ENCODE measurements around the gene MOCS3.

The MOCS3 gene, protein sequence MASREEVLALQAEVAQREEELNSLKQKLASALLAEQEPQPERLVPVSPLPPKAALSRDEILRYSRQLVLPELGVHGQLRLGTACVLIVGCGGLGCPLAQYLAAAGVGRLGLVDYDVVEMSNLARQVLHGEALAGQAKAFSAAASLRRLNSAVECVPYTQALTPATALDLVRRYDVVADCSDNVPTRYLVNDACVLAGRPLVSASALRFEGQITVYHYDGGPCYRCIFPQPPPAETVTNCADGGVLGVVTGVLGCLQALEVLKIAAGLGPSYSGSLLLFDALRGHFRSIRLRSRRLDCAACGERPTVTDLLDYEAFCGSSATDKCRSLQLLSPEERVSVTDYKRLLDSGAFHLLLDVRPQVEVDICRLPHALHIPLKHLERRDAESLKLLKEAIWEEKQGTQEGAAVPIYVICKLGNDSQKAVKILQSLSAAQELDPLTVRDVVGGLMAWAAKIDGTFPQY

DNA sequence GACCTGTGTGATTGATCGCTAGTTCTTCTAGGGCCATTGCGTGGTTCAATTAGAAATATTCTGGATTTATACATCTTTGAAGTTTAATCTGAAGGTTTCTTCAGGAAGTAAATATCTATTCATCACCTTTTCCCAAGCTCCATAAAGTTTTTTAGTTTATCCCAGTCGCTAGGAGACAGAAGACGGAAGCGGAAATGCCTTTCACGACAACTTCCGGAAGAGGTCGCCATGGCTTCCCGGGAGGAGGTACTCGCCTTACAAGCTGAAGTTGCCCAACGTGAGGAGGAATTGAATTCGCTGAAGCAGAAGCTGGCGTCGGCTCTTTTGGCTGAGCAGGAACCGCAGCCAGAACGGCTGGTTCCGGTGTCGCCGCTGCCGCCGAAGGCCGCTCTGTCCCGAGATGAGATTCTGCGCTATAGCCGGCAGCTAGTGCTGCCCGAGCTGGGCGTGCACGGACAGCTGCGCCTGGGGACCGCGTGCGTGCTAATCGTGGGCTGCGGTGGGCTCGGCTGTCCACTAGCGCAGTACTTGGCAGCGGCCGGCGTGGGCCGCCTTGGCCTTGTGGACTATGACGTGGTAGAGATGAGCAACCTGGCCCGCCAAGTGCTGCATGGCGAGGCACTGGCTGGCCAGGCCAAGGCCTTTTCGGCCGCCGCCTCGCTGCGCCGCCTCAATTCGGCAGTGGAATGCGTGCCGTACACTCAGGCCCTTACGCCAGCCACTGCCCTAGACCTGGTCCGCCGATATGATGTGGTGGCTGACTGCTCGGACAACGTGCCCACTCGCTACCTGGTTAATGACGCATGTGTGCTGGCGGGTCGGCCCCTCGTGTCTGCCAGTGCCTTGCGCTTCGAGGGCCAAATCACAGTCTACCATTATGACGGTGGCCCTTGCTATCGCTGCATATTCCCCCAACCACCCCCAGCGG is at the start of gene MOCS3:
Gene MOCS3, plus strand, starts transcription at position 204 of the 928 bp plus-strand sequence. Its CDS starts 25 bp downstream, at position 229.
- DNase-seq = peak; percentile 66

GRCh38 chr20:50909413-50909812 is 49.2 kb upstream of the MOCS3 start:
- DNase-seq = no peak

DNA sequence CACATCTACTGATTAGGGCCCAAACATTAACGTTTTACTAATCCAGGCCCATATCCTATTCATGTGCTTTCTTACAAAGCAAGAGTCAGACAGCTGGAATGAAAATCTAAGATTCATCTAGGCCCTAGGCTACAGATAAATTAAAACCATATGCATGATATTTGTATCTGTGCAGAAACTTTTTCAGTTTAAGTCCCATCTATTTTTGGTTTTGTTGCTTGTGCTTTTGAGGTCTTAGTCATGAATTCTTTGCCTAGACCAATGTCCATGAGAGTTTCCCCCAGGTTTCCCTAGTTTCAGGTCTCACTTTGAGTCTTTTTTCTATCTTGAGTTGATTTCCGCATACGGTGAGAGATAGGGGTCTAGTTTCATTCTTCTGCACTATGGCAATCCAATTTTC is 47.6 kb upstream of the MOCS3 start:
- no peak for DNase-seq

GRCh38 chr20:50911716-50912115 is 46.9 kb upstream of the MOCS3 start:
- no peak for DNase-seq

DNA sequence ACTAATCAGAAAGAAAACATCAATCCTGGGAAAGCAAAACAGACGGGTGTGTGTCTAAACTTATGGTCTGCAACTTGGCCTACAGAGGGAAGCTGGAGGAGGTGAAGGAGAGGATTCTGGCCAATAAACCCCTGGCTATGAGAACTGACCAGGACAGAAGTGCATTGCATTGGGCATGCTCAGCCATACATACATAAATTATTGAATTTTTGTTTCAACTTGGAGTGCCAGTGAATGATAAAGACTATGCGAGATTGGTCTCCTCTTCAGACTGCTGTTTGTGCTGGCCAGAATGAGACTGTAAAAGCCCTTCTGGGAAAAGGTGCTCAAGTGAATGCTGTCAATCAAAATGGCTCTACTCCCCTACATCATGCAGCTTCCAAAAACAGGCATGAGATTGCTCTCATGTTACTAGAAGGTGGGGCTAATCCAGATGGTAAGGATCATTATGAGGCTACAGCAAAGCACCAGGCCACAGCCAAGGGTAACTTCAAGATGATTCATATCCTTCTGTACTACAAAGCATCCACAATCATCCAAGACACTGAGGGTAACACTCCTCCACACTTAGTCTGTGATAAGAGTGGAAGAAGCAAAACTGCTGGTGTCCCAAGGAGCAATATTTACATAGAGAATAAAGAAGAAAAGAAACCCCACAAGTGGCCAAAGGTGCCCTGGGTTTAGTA is 44.8 kb upstream of the MOCS3 start:
- DNase-seq = no peak

DNA sequence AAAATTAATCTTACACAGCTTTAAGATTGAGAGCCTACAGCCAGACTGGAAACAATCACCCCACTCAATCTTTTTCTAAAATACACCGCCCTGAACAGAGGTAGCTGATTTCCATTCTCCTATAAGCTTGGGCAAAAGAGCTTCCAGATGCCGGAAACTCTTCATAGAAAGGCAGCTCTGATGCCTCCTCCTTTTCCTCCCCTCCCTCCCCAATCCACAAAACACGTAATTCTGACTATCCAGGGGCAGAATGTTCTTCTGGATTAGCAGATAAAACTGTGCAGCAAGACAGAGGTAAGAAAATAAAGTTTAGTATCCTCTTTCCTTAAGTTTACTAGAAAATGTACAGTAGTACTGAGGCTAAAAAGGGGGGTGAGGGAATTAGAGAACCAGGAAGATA is 43.2 kb upstream of the MOCS3 start:
- peak; percentile 26 for DNase-seq

DNA sequence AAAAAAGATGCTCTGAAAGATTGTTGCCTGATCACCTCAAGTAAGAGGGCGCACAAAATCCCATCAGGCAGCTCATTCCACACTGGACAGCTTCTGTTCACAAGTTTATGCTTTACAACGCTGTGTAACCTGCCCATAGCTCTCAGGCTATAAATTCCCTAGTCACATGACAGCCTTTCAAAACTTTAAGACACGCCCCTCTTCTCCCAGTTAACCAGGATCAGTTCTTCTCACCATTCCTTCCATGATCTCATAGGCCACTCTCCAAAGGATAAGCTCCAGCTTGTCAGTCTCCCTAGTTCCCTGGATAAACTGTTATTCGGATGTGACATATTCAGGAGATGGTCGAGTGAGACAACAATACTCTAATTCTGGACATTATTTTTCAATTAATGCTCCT is 42.4 kb upstream of the MOCS3 start:
- no peak for DNase-seq

DNA sequence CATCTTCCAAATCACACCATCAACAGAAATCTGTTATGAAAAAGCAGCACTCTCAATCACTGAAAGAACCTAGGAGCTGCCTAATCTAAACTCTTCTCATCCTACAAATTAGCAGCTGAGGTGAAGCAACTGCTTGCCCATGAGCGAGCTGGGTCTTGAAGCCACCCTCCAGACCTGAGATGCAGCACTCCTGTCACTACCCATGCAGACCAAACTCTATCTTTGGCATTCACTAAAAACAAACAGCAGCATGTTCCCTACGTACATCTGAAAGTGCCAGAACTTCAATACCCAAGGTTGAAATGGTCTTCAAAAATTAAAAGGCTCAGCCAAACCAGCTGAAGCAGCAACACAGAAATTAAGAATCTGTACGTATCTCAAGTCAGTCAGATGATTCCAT is 41.7 kb upstream of the MOCS3 start:
- DNase-seq = no peak

- no peak for DNase-seq
Measured at GRCh38 chr20:50918403-50918802, 40.2 kb upstream of the MOCS3 start.

GRCh38 chr20:50919567-50919966 is 39.1 kb upstream of the MOCS3 start:
- no peak for DNase-seq

DNA sequence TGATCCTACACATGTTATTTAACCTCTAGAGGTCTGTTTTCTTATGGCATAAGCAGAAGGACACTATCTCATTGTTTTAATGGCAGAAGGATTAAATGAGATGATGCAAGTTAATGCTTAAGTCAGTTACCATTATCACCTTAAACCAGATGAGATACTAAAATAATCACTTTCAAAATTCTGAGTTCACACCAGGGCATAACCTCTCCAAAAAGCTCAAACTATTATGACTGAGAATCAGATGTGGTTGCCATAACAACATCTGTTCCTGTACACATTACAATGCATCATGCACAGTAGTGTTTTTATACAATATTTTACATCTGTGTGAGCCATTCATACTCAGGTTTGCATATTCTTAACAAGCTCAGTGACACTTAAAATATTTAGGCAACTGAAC is 37.6 kb upstream of the MOCS3 start:
- no peak for DNase-seq

DNA sequence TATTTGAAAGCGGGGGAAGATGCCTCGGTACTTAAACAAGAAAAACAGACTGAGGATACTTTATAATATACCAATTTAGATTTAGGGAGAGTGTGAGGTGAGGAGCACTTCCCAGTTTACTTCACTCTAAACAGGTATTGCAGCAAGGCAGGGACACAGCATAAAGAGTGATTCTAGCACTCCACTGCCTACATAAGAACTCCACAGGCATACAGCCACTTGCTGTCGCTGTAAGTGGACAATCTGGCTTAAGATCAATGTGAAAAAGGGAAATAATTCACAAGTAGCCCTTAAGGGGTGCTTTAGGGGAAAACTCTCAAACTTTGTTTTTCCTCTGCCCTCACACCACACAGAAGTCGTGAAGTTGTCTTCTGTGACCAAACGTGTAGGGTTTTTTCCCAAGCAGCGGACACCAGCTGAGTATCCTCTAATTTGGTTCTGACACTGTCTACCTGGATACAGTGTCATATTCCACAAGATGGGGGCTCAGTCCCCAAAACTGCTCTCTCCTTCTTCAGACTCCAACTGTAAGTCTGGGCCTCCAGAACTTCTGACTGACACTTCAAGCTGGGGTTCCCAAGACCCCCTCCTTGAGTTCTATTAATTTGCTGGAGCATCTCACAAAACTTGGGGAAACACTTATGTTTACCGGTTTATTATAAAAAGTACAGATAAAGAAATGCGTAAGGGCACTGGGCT is 36.7 kb upstream of the MOCS3 start:
- DNase-seq = no peak

GRCh38 chr20:50924261-50924920 is 34.2 kb upstream of the MOCS3 start:
- no peak for DNase-seq

- DNase-seq = no peak
Measured at GRCh38 chr20:50926530-50926929, 32.1 kb upstream of the MOCS3 start.

DNA sequence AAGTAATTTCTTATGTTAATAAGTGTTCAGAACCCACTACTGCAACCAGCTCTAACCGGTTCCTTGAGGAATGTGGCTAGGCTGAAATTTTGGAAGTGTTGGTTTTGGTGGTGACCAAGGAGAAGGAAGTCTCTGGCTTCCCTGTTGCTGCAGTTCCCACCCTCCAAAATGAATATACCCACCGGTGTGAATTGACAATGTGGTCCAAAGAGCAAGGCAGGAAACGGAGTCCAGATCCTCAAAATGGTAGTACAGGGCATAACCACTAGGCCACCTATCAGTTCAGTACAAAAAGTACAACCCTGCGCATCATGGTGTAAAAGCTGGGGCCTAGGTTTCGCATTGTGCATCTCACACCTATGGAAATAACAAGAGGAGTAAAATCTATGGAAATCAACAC is 30.1 kb upstream of the MOCS3 start:
- no peak for DNase-seq

DNA sequence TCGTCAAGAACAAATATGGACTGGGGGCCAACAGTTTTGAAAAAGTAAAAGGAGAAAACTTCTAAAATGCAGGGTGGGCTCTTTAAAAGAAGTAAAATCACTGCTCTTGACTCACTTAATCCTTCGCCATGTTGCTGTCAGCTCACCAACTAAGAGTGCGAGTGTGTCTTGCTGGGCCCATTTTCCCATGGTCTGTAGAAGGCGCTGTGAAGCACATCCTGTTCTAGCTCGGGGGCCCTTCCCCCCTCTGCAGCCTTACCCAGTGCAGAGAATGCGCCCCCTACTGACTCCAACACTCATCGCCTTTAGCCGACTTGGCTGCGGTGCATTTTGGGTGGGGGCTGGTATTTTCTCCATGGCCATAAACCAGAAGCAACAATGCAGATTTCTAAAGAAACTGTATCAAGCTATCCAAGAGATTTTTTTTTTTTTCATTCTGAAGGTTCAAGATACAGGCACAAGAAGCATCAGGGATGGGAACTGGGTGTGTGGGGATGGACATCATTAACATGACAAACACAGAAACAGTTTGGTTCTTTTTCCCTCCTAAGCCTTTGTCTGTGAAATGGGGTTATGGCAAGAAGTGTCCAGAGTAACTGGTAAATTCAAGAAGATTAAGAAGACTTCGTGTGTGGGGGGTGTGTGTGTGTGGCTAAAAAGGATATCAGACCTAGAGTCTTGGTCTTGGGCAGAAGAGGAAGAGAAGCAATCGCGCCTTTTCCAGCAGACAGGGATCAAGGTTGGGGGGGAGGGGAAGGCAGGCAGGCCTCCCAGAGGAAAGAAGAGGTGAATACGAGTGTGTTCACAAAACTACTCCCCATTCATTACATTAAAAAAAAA is 29.1 kb upstream of the MOCS3 start:
- DNase-seq = peak; percentile 92

DNA sequence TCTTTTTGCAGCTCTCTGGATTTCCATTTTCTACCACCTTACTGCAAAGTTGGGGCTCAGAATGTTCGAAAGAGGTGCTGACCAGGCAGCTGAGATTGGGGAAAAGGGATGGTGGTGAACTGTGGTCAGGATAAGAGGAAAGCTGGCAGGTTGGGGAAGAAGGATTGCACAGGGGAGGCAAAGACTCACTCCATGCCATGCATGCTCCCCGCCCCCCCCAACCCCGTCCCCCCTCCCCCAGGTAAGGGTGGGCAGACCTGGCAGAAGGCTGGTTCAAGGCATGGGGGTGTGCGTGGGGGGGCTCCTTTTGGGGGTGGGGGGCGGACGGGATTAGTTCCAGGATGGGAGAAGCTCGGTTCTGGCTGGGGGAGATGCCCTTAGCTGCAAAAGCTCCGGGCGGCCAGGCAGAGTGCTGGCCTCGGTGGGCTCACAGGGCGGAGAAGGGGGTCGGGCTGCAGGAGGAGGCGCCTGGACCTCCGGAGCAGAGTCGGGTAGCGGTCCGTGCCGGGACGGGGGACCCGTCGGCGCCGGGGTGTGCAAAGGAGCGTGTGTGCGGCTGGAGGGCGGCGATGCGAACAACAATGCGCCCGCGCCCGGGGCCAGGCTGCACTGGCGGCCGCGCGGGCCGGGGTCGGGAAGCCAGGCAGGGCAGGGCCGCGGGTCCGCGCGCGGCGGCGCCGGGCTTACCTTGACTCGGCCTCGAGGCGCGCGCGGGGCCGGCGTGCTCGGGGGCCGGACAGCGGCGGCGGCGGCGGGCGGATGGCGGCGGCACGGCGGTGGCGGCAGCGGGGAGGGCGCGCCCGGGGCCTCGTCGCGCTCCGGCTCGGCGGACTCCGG is 28.3 kb upstream of the MOCS3 start:
- no peak for DNase-seq

GRCh38 chr20:50930976-50931305 is 27.7 kb upstream of the MOCS3 start:
- DNase-seq = no peak

DNA sequence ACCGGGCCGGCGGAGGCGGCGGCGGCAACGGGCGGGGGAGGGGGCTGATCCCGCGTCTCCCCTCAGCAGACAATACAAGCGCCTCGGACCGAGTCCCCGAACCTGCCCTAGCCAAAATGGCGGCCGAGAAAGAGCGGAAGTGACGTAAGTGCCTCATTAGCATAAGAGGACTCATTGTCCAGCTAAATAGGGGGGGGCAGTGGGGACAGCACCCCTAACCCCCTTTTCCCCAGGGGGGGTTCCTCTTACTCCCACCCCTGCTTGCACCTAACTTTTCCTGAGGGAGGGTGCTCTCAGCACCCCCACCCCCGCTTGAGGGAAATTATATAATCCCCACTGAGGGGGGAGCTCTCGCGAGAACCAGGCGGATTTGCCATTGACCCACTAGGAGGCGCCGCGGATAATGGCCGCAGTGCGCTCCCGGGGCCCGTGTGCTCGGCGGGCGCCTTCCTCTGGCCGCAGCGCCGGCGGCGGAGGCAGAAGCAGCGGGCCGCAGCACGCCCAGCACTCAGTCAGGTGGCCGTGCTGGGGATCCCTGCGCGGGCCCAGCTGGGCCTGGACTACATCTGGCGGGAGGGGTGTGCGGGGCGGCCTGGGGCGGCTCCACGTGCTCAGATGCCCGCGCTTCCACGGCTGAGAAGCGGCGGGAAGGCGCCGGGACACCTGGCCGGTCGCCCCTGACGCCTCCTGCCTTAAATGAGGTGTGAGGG is 27.2 kb upstream of the MOCS3 start, which contains the start of gene ADNP:
Gene ADNP, minus strand, starts transcription at position 132 of the 710 bp plus-strand sequence. CDS start 27,441 bp downstream, outside the sequence.
- peak; percentile 78 for DNase-seq
